GM18907 (cell line): ENCODE measurements around the gene BMP5.

ENCODE experiments used
- ATAC-seq: cut with Tn5 transposase; IDR thresholded peaks from one replicate; pipeline ENCODE4 v1.9.1; 2021; ENCODE audit warnings: mild to moderate bottlenecking, moderate library complexity; ENCODE audit not compliant: unreplicated experiment

BMP5 gene

DNA sequence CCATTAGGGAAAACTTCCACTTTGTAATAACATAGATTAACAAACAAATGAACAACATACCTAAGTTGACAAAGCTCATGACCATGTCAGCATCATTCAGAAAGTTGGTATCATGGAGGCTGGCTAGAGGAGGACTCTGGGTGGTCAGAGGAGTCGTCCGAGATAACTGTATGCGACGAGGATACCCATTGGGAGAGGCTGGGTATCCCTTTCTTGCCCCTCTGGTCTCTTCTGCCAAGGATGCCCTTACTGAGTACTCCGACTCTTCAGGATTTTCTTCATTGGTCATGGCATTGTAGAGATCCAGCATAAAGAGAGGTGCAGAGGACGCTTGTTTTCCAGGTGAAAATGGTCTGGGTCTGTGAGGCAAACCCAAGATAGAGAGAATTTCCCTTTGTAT lies 1.1 kb downstream of the BMP5 start:
- no peak for ATAC-seq

DNA sequence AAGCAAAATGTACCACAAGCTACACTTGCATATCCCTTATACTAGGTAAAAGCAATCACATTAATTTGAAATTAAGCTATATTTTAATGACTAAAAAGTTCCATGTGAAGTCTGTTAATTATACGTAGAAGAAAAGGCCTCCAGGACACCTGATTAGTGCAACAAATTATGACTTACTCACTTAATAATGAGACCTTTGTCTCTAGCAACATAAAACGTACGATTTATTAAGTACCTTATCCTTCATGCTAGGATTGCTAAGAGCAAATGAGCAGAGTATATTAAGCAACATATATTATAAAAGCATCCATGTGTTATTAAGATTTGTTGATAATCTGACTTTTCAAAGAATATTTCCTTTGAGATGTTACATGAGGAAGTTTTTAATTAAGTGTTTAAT lies 2.5 kb downstream of the BMP5 start:
- no peak for ATAC-seq

DNA sequence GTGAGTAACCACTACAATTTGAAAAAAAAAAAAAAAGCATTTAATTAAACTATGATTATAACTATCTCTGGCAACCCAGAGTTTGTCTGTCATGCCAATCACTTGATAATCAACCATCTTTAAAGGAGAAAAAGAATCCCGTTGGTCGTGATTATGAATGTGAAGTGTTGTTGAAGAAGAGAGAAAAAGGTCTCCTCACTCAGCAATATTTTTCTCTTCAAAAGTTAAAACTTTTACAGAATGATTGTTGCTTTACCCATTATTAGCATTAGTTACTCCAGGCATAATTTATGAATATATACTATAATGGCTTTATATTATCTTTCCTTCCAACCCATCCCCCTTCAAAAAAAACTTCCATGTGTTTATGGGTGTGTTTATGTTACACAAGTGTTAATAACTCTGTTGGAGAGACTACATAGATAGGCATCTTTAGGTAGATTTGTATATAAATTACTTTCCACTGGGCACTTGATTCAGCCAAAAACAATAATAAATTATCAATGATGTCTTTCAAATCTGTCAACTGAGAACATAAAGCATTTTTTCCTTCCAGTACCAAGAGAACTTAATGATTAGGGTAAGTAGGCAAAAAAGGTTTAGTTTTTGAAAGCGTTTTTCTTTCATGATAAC lies 5.1 kb downstream of the BMP5 start:
- ATAC-seq: no peak

DNA sequence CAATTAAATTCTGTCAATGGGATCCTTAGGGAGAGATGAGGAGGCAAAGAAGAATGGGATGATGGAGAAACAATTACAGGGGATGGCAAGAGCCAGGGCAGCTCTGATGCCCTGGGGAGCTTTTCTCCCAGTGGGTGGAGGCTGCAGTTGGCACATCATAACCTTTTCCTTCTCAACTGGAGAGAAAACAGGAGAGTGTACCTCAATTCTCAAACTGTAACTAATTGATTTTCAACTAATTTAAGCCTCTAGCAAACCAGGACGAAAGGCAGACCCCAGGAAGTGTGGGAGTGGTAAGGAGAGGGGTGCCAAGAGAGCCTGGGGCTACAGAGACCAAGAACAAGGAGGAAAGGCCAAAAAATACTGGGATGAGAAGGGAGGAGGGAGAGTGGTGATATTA lies 5.7 kb downstream of the BMP5 start:
- ATAC-seq: no peak

DNA sequence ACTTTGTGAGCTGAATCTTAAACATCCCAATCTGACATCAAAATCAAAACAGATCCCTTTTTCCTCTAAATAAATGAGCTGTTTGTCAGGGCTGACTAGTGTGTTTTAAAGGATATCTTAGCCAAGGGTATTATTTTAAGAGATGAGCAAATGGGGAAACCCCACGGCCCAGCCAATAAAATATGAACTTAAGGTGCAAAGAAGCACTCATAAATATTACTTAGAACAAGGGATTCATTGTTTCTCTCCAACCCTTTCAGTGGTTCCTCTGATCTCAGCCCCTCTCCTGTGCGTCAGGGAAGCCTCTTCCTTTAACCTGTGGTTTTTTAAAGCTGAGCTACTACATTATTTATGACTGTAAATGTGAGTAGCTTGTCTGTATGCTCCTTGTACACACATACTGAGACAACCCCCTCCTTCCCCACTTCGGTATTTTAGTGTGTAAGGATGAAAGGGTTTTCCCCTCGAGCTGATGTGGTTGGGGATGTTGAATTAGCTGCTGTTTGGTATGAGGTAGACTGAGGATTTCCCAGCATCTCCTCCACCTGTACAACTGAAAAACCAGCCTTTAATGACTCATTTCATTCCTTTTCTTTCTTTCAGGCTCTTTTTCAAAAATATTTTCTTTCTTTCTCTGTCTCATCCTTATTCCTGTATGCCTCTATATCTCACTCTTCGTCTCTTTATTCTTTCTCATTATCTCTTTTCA lies 6.5 kb downstream of the BMP5 start:
- ATAC-seq: peak; percentile 99

DNA sequence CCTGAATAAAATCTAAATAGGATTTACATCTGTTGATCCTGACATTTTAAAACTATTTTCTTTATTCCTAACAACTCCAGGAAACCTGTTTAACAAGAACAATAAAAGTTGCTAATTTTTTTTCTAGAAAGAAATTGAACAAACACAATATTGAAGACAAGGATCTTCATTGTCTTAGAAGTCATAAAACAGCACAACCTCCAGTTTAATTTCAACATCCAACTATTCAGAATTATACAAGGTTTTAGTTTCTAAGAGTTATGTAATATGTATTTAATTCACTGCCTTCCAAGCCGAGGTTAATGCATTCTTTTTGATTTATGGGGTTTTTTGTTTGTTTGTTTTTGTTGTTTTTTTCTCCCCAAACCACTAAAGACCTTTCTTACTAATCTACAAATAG lies 7.2 kb downstream of the BMP5 start:
- ATAC-seq: no peak

DNA sequence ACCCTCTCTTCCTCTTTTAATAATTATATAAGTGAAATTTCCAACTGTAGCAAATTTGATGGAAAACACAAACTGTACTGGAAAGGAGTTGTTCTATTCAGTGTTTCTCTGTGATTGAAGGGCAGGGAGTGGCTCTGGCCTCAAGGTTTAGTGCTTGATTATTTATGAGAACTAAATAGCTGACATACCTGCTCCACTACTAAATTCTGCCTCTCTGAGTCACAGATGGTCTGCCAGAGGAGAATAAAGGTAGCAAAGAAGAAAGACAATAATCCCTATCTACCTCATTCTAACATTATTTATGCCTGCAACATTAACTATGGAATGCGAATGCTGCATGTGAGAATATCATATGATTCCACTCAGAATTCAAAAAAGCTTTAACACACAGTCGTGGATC lies 9.3 kb downstream of the BMP5 start:
- no peak for ATAC-seq

DNA sequence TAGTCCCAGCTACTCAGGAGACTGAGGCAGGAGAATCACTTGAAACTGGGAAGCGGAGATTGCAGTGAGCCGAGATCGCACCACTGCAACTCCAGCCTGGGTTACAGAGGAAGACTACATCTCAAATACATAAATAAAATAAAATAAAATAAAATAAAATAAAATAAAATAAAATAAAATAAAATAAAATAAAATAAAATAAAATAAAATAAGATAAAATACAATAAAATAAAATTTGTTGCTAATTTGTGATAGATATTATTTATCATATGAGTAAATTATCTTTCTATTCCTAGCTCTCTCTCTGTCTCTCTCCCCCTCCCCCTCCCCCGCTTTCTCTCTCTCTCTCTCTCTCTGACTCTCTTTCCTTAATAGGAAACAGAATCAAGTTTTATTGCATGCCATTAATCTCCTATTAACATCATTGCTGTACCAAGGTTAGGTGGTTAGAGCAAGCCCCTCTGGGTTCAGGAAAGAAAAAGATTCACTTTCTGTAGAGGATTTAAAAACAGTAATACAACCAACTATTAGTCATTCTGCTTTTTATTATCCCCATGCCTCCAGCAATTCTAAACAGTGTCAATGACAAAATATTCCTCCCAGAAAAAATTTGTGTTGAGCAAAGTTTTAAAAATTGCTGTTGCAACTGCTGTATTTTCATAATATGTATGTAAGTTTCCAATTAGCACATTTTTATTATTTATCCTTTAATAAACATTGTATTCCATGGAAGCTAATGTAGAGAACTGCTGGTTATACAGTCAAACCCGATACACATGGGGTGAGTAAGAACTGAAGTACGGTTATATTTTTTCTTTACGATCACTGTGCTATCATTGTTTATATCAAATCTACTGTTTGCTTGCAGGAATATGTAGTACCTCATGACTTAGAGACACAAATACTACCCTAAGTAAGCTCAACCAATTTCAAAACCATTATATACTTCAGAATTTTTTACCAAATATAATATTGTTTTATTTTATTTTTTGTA lies 22.1 kb downstream of the BMP5 start:
- no peak for ATAC-seq

DNA sequence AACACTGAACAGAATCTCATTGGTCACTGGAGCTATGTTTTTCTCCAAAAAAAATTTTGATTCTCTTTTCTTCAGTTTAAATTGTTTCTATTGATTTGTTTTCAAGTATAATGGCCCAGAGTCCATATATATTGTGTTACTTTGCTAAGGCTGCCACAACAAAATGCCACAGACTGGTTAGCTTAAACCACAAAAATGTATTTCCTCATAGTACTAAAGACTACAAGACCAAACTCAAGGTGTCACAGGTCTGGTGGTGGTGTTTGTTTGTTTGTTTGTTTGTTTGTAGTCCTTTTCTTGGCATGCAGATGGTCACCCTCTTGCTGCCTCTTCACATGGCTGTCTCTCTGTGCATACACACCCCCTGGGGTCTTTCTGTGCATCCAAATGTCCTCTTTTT lies 34.0 kb downstream of the BMP5 start:
- no peak for ATAC-seq

DNA sequence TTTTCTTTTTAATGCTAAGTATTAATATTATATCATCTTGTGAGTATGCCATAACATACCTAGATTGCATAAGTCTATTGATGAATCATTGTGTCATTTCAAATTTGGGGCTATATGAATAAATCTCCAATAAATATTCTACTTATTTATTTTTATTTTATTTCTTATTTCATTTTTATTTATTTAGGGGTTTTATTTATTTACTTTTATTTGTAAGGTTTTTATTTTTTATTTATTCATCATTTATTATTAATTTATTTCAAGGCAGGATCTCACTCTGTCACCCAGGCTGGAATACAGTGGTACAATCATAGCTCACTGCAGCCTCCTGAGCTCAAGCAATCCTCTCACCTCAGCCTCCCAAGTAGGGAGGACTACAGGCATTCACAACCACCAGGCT lies 36.3 kb downstream of the BMP5 start:
- no peak for ATAC-seq

DNA sequence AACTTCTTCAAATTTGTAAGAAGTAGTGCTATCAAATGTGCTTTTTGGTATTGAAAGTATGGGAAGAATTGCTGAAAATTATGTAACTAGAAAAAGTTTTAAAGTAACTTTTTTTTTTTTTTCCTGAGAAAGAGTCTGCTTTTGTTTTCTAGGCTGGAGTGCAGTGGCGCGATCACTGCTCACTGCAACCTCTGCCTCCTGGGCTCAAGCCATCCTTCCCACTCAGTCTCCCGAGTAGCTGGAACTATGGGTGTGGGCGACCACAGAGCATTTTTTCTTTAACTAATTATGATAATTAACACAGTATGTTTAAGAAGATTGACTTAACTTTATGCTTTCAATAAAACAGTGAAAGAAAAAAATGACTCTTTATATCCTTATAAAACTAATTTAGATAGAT lies 38.4 kb downstream of the BMP5 start:
- no peak for ATAC-seq

DNA sequence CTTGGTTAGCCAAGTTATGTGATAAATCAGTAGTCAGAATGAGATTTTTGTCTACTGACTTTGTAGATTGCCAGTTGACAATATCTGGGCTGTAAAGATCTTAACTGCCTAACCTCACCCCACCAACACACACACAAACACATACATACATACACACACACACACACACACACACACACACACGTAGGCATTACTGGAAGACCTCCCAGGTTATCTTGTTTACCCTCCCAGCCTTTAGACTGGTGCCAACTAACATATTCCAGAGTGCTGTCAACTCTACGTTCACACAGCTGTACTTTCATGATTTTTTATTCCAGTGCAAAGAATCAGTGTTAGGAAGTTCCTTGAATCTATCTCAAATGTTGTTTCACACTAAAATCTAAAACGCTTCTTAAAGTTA lies 38.9 kb downstream of the BMP5 start:
- ATAC-seq: no peak

DNA sequence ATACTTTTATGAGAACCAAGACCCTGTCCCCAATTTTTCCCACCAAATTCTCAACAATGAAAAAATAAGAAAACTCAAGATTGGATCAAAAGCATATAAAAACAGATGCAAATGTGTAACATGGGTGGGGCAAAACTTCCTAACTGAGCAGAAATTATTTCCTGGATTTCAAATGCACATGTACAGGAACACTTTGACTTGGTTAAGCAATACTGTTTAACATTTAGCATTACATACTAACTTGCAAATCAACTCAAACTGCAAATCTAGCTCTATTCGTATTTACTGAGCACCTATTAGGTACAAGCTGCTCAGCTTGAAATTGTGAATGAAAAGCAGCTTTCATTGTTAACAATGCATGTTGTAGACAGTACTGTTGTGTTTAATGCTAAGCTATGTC lies 40.2 kb downstream of the BMP5 start:
- ATAC-seq: no peak

DNA sequence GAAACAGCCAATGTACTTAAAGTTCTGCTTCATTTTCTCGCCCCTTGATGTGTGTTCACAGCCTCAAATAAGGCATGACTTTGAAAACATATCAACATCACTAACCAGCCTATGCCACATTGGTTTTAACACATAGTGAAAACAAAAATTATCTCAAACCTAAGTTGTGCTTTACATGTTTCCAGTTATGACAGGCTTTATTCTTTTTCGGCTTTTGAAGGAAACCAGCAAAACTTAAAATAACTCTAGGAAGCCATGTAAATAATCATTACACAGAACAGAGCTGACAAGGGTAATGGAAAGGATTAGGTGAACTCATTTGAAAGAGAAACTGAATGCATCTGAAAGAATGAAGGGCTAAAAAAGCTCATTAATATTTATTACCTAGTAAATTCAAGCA lies 42.1 kb downstream of the BMP5 start:
- peak; percentile 78 for ATAC-seq

DNA sequence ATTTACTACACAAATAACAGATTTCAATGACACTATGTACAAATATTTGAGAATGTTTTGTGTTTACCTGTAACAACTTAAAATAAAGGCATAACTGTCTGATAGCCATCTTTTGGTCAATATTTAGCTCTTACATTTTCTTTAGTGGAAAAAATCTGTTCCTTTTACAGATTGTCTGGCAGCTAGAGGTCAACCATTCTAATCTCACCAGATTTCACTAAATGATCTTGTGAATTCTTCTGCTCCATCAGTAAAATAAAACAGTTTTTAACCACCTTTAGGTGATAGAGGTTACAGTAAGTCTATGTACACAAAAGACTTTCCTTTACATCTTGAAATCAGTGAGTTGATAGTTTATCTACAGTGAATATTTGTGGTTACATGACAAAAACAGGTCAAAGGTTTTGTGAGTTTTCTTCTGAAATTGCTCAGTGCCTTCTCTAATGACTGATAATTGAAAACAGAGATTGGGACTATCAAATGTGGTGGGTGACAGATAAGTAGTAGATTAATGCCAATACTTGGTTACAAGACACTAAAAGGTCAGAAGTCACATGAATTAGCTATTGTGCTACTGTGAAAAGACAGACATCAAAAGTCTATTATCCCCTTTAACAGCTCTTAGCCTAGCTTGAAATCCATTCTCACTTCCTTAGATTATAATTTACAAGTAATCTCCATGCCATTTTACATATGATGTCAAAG lies 47.4 kb downstream of the BMP5 start:
- no peak for ATAC-seq

DNA sequence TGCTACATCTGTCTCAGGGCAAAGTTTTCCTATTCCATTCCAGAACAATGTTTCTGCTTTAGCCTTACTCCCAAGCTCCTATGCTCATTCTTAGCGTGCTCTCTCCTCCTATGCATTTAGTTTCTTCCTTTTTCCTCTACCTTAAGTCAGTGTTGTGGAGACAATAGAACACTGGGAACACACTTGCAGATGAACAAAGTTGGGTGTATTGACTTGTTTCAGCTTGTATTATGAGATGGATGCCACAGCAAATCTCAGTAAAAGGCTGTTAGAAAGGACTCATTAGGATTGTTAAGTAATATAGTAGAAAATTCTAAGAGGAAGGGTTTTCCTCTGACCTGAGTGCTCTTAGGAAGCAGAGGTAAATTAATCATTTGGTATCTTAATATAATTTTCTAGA lies 48.4 kb downstream of the BMP5 start:
- no peak for ATAC-seq

DNA sequence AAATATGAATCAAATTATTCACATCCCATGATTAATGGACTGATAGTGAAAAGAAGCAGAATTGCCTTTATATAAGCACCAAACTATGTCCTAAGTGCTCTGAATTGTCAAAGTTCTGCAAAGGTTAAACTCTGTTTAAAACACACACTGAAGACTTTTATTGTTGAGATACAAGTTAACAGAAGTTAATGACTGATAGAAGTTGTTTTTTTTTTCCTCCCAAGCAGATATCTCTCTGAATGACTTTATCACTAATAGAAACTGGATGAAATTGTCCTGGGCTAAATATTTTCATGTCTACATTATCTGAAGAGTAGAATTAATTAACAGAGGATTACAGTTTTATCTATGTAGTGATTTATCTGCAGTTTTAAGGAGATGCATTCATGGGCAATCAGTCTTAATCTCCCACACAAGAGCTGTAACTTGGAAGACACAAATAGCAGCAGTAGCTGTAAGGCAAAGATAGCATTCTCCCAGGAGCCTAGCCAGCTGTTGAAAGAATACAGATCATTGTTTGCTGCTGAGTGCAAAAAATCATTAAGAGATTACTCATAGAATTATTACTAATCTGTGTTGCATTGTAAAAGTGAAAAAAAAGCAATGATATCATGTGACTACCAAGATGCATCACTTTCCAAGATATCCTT lies 49.9 kb downstream of the BMP5 start:
- no peak for ATAC-seq

DNA sequence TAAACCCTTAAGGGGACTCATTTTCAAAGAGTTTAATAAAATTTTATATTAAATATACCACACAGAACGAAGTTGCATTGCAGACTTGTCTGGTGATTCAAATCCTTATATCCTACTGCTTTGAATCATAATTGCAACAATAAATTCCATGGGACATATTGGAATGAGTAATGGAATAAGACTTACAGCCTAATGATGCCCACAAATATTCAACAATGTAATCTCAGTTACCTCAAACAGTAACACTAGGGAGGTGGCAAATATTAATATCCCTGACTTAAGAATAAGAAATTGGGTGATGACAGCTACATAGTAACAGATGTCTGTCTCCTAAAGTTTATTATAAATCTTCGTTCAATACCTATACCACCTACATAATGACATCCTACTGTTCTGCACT lies 52.6 kb downstream of the BMP5 start:
- ATAC-seq: no peak

DNA sequence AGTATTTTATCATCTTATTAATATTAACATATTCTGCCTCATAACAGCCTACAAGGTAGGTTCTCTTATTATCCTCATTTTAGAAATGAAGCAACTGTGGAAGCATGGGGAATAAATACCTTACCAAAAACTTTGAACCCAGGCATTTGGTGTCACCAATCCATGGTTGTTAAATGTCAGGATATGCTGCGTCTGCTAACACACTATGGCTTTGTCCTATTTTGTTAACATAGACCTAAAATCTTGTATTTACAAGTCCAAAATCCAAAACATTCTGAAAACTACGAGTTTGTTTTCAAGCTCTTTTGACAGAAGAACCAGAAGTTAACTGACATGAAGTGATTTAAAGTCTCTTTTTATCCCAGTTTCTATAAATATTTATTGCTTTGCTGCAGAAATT lies 53.4 kb downstream of the BMP5 start:
- ATAC-seq: no peak

DNA sequence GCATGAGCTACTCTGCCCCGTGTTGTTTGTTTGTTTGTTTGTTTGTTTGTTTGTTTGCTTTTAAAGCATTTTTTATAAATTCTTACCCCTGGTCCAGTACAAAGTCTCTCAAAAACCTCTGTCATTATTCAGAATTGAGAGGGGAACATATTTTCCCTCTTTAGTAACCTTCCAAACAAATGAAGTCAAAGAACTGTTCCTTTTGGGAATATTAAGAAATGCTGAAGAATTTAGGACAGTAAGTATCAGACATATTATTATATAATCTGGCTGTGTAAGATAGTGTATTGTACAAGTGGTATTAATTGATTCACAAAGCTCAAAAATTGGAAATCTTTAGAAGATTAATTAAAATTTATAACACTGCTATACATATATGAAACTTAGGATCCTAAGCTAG lies 54.7 kb downstream of the BMP5 start:
- ATAC-seq: no peak

DNA sequence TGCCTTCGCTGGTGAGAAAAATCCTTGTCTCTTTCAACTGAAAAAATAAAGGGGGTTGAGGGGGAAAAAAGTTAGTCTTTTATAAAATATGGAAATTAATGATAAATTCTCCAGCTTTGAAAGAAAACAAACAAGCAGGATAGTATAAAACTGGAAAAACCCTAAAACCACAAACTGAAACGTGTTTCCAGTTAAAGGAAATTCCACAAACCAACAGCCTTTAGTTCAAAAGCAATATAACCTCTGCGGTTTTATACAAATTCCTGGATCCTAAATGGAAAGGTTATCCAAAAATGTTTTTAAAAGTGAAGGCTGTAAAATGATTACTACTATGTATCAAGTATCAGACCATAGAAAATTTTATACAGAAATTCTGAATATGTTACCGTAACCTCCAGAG lies 55.6 kb downstream of the BMP5 start:
- no peak for ATAC-seq
